A549 (cell line): ENCODE data around the gene PROM2. TPM values are rescaled to one million over a fixed set of nuclear protein-coding genes. Genes with fewer than 3 reads are reported as not detected.

Experiments
- ATAC-seq, 2 experiments: fragments of 200-7000 bp in 1 of 2; fragments of >200 bp in 1 of 2; cut with Nextera tagmentation in 1 of 2; cut with Tn5 transposase in 1 of 2; 3 replicates each; pipeline versions ENCODE4 v1.8.0 to v1.9.1; 2018 to 2020; ENCODE audit warnings: mild to moderate bottlenecking in 1 of 2, moderate library complexity in 1 of 2
- CTCF ChIA-PET: fragments of 300-600 bp; sonication (Branson Sonifier 250); formaldehyde crosslinking; extraction: SDS; loops from one replicate; lab custom pipeline; 2021; ENCODE audit warnings: antibody characterized with exemption, inconsistent platforms; lab: Yijun Ruan, JAX
- POLR2A ChIA-PET: fragments of 350-600 bp; formaldehyde crosslinking; extraction: SDS; loops from one replicate; lab custom pipeline; 2021; ENCODE audit warnings: antibody characterized with exemption, inconsistent platforms; lab: Yijun Ruan, JAX
- DNase-seq, 2 experiments: peaks; one replicate each; pipeline versions ENCODE4 v3.0.0 to v3.0.0-alpha.2; 2011 to 2016; ENCODE audit warnings: low read depth in 1 of 2, low spot score in 1 of 2
- FAIRE-seq: peaks from 2 replicates; lab custom pipeline; 2011; peaks lifted over from hg19 to GRCh38; lab: Jason Lieb, UNC
- H3K27ac ChIP-seq, 2 experiments: fragments of >200 bp; sonication (Bioruptor Twin); formaldehyde crosslinking; 3 replicates each; pipeline ENCODE4 v1.5.1; 2016 to 2017
- H3K4me1 ChIP-seq: fragments of >200 bp; sonication (Bioruptor Twin); formaldehyde crosslinking; 3 replicates; pipeline ENCODE4 v1.6.1; 2016
- H3K4me2 ChIP-seq: fragments of >200 bp; sonication (Bioruptor Twin); formaldehyde crosslinking; 3 replicates; pipeline ENCODE4 v1.6.1; 2016
- H3K4me3 ChIP-seq: fragments of >200 bp; sonication (Bioruptor Twin); formaldehyde crosslinking; 3 replicates; pipeline ENCODE4 v1.5.1; 2016
- H3K9me3 ChIP-seq: fragments of >200 bp; sonication (Bioruptor Twin); formaldehyde crosslinking; 3 replicates; pipeline ENCODE4 v1.6.1; 2016
- BCL3 ChIP-seq: fragments of >200 bp; sonication (Bioruptor Twin); formaldehyde crosslinking; IDR thresholded peaks from 3 replicates; pipeline ENCODE4 v1.6.1; 2016
- CEBPB ChIP-seq, 2 experiments: fragments of >200 bp in 1 of 2; sonication (Bioruptor Twin) in 1 of 2; formaldehyde crosslinking in 1 of 2; IDR thresholded peaks; 2 replicates each; pipeline ENCODE4 v1.6.1; 2012 to 2016
- E2F6 ChIP-seq: IDR thresholded peaks from 2 replicates; pipeline ENCODE4 v1.6.1; 2012; ENCODE audit warnings: low read depth, borderline replicate concordance
- EHMT2 ChIP-seq: fragments of 200-600 bp; sonication (generic); IDR thresholded peaks from 2 replicates; pipeline ENCODE4 v1.6.1; 2016; ENCODE audit warnings: antibody characterized with exemption, low read depth, mild to moderate bottlenecking, moderate library complexity
- FOSL2 ChIP-seq, 2 experiments: fragments of 450-650 bp in 1 of 2; fragments of >200 bp in 1 of 2; sonication (Bioruptor Twin) in 1 of 2; formaldehyde crosslinking; IDR thresholded peaks; 2 replicates each; pipeline versions ENCODE4 v1.5.0 to v1.6.1; 2016 to 2020; ENCODE audit warnings: mild to moderate bottlenecking in 1 of 2, moderate library complexity in 1 of 2
- FOXS1 ChIP-seq: fragments of 250-450 bp; sonication (Bioruptor Pico); IDR thresholded peaks from 2 replicates; pipeline ENCODE4 v1.5.0; 2020; ENCODE audit warnings: mild to moderate bottlenecking, moderate library complexity
- HMGXB4 ChIP-seq: fragments of 250-450 bp; sonication (Bioruptor Pico); IDR thresholded peaks from 2 replicates; pipeline ENCODE4 v1.5.0; 2021; ENCODE audit warnings: mild to moderate bottlenecking, moderate library complexity, borderline replicate concordance
- HOXA7 ChIP-seq: fragments of 250-450 bp; sonication (Bioruptor Pico); IDR thresholded peaks from 2 replicates; pipeline ENCODE4 v1.5.0; 2020; ENCODE audit warnings: mild to moderate bottlenecking, moderate library complexity
- HOXB13 ChIP-seq: fragments of 250-450 bp; sonication (Bioruptor Pico); IDR thresholded peaks from 2 replicates; pipeline ENCODE4 v1.5.0; 2020; ENCODE audit warnings: low read depth, mild to moderate bottlenecking, moderate library complexity
- JUN ChIP-seq, 2 experiments: fragments of >200 bp; sonication (Bioruptor Twin); formaldehyde crosslinking; IDR thresholded peaks; 2 replicates in 1 of 2; 3 replicates in 1 of 2; pipeline ENCODE4 v1.6.1; 2016 to 2017
- MYC ChIP-seq: IDR thresholded peaks from 2 replicates; pipeline ENCODE4 v1.6.1; 2012; ENCODE audit warnings: mild to moderate bottlenecking, inconsistent platforms, low read length, improper control_type of control experiment, borderline replicate concordance
- NPAS2 ChIP-seq: fragments of 250-450 bp; sonication (Bioruptor Pico); IDR thresholded peaks from 2 replicates; pipeline ENCODE4 v1.8.0; 2022; ENCODE audit warnings: mild to moderate bottlenecking, moderate library complexity, borderline replicate concordance
- PHF8 ChIP-seq: fragments of 200-600 bp; sonication (generic); IDR thresholded peaks from 2 replicates; pipeline ENCODE4 v1.6.1; 2016; ENCODE audit warnings: low read depth, mild to moderate bottlenecking, antibody characterized with exemption, moderate library complexity, borderline replicate concordance
- RARB ChIP-seq: fragments of 250-450 bp; sonication (Bioruptor Pico); IDR thresholded peaks from 2 replicates; pipeline ENCODE4 v1.8.0; 2021; ENCODE audit warnings: mild to moderate bottlenecking, moderate library complexity
- RCOR1 ChIP-seq: fragments of 150-350 bp; IDR thresholded peaks from 2 replicates; pipeline ENCODE4 v1.6.1; 2014; ENCODE audit warnings: antibody characterized with exemption, low read length, low read depth
- REST ChIP-seq: fragments of 200-600 bp; sonication (generic); IDR thresholded peaks from 2 replicates; pipeline ENCODE4 v1.6.1; 2016; ENCODE audit warnings: antibody characterized with exemption, mild to moderate bottlenecking, moderate library complexity
- RFX5 ChIP-seq: fragments of 450-650 bp; IDR thresholded peaks from 2 replicates; pipeline ENCODE4 v1.7.1; 2014; ENCODE audit warnings: antibody characterized with exemption, mild to moderate bottlenecking, moderate library complexity
- RNF2 ChIP-seq: fragments of 200-600 bp; sonication (generic); IDR thresholded peaks from 2 replicates; pipeline ENCODE4 v1.6.1; 2016; ENCODE audit warnings: low read depth, mild to moderate bottlenecking, antibody characterized with exemption, moderate library complexity, borderline replicate concordance
- SREBF2 ChIP-seq: fragments of 450-650 bp; IDR thresholded peaks from 2 replicates; pipeline ENCODE4 v1.6.1; 2014; ENCODE audit warnings: mild to moderate bottlenecking, moderate library complexity
- USF2 ChIP-seq: fragments of 450-650 bp; IDR thresholded peaks from 2 replicates; pipeline ENCODE4 v1.6.1; 2014; ENCODE audit warnings: antibody characterized with exemption
- ZFP36 ChIP-seq: fragments of 450-650 bp; IDR thresholded peaks from 2 replicates; pipeline ENCODE4 v1.6.1; 2014; ENCODE audit warnings: borderline replicate concordance; ENCODE audit not compliant: partially characterized antibody
- ZSCAN20 ChIP-seq: fragments of 250-450 bp; sonication (Bioruptor Pico); IDR thresholded peaks from 2 replicates; pipeline ENCODE4 v1.8.0; 2022; ENCODE audit warnings: mild to moderate bottlenecking, moderate library complexity
- WGBS: methylation state at CpG from one replicate; pipeline ENCODE4 v1.1.6; 2017; ENCODE audit errors: missing lambda C conversion rate; 5-methylcytosine and 5-hydroxymethylcytosine counted together
- polyA plus RNA-seq, 4 experiments: library from polyadenylated mRNA; depleted of rRNA in 3 of 4; stranded (reverse); fragments of >200 nt; fragmentation: RNase III in 1 of 4; extraction: RNeasy Plus Mini Kit Qiagen cat#74134 plus additional on column Dnase treatment in 1 of 4; gene quantifications; 2 replicates in 3 of 4; 3 replicates in 1 of 4; pipeline ENCODE4 v1.2.3, GENCODE V29; 2011 to 2017

The PROM2 gene
- polyA plus RNA-seq, 2 of the 4 experiments (the other 2 are of a cell fraction), result 0.08 to 0.09 TPM

GRCh38 chr2:95299961-95300360 is 25.7 kb downstream of the PROM2 start:
- CTCF ChIA-PET, result interaction anchor here (1.9 to 2.2 kb wide), 2 partner anchors 13 to 45 kb away, joined by 4 to 5 read pairs; no protein-coding TSS in a partner anchor
- DNase-seq (no peak), FAIRE-seq (no peak), ATAC-seq (no peak)
- 61% methylated on average over 9 of the region's 9 CpGs for WGBS
- H3K27ac ChIP-seq, result no peak overlapping the region
- no peak overlapping the region for H3K4me3 ChIP-seq
- POLR2A ChIA-PET, result no interaction called here
- no peaks in the 10 kb centered on the region for H3K4me1 ChIP-seq
- TF ChIP-seq FOSL2 (IDR thresholded peaks at IDR 0.05), result no peak
- no peak for TF ChIP-seq FOSL2 (CRISPR knock-in tag; IDR thresholded peaks at IDR 0.05)
- TF ChIP-seq ZSCAN20 (CRISPR knock-in tag), result no peak
- TF ChIP-seq, all 56 proteins: peak for 0
- Histone ChIP-seq H3K9me3 (no peaks in the 10 kb centered on the region; the same call in 2 of the 3 replicates), H3K4me2 (no peak overlapping the region)

- no peak overlapping the region for H3K4me2 ChIP-seq
- H3K27ac ChIP-seq, result no peak overlapping the region
- TF ChIP-seq FOXS1 (CRISPR knock-in tag) (no peak), RARB (CRISPR knock-in tag) (no peak), RFX5 (no peak), USF2 (no peak), CEBPB (IDR thresholded peaks at IDR 0.05) (no peak), EHMT2 (no peak), RCOR1 (no peak), REST (no peak), HMGXB4 (CRISPR knock-in tag) (no peak), E2F6 (no peak), HOXA7 (CRISPR knock-in tag) (no peak), BCL3 (no peak), RNF2 (no peak), JUN (IDR thresholded peaks at IDR 0.05) (no peak), ZFP36 (no peak), MYC (no peak), PHF8 (no peak), HOXB13 (no peak), SREBF2 (no peak), NPAS2 (CRISPR knock-in tag) (no peak)
- DNase-seq, result no peak
- no peak for FAIRE-seq
- POLR2A ChIA-PET, result no interaction called here
- H3K4me3 ChIP-seq, result no peak overlapping the region
- no peaks in the 10 kb centered on the region; the same call in 2 of the 3 replicates for H3K9me3 ChIP-seq
- CTCF ChIA-PET, result interaction anchor here (1.9 to 2.2 kb wide), 2 partner anchors 13 to 45 kb away, joined by 4 to 5 read pairs; no protein-coding TSS in a partner anchor
- H3K4me1 ChIP-seq, result no peaks in the 10 kb centered on the region
- no peak for ATAC-seq
- WGBS, result 15% methylated on average over 10 of the region's 11 CpGs
Observed at GRCh38 chr2:95300450-95300849, 26.2 kb downstream of the PROM2 start.
